ENCODE measurements around the gene GMEB2.
A peak's percentile ranks its signal among the peaks of the same experiment; 100 is the strongest.
"Not testable (repeated sequence)": the region's sequence is repeated elsewhere in the genome, so short reads cannot be mapped to it uniquely, and the experiment has no call there.

GMEB2 gene, protein sequence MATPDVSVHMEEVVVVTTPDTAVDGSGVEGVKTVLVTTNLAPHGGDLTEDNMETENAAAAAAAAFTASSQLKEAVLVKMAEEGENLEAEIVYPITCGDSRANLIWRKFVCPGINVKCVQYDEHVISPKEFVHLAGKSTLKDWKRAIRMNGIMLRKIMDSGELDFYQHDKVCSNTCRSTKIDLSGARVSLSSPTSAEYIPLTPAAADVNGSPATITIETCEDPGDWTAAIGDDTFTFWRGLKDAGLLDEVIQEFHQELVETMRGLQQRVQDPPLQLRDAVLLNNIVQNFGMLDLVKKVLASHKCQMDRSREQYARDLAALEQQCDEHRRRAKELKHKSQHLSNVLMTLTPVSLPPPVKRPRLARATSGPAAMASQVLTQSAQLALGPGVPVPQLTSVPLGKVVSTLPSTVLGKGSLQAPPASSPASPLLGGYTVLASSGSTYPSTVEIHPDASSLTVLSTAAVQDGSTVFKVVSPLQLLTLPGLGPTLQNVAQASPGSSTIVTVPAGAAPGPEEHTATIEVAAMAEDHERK

DNA sequence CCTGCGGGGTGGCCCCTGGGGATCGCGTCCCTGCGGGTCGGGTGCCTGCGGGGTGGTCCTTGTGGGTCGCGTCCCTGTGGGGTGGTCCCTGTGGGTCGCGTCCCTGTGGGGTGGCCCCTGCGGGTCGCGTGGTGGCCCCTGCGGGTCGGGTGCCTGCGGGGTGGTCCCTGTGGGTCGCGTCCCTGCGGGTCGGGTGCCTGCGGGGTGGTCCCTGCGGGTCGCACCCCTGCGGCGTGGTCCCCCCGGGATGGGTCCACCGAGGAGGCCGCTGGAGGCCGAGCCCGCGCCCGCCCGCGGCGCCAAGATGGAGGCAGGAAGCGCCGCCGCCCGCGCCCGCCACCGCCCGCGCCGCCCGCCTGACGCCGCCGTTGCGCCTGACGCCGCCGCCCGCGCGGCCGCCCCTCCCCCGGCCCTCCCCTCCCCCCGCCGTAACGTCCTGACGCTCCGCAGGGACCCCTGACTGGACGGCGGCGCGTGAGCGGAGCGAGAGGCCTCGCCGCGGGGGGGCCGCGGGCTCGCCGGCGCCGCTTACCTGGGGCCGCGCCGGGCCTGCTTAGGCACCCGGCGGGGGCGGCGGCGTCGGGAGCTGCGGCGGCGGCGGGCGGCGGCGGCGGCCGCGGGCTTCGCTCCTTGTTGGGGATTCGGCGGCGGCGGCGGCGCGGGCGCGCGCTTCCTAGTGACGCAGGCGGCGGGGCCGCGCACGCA is at the start of gene GMEB2:
Gene GMEB2 (minus strand): TSS at position 678 of the 705 bp plus-strand sequence. CDS start 7,704 bp downstream, outside the sequence.
- peak in 1 of 2 experiments; percentile 73 for DNase-seq

DNA sequence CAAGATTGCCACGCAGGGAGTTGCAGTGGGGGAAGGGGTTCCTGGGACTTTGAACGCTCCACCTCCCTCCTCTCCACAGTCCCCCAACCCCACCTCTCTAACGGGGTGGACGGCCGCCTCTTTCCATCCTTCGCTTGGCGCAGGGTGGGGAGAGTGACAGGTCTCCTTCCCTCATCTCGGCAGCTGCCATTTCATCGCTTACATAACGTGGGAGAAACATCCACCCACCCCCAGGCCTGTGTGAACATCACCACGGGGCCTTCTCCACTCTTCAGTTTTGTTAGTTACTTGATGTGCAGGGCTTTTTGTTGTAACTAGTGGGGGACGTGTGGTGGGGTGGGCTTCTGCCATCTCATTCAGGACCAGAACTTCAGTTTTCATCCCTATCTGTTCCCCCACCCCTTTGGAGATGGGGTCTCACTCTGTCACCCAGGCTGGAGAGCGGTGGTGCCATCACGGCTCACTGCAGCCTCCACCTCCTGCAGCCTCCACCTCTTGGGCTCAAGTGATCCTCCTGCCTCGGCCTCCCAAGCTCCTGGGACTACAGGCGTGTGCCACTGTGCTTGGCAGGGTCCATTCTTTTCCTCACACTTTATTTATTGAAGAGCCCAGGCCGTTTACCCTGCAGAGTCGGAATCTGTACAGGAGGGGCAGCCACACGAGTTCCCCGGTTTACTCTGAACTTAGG is 48.9 kb upstream of the GMEB2 start:
- no peak for DNase-seq

DNA sequence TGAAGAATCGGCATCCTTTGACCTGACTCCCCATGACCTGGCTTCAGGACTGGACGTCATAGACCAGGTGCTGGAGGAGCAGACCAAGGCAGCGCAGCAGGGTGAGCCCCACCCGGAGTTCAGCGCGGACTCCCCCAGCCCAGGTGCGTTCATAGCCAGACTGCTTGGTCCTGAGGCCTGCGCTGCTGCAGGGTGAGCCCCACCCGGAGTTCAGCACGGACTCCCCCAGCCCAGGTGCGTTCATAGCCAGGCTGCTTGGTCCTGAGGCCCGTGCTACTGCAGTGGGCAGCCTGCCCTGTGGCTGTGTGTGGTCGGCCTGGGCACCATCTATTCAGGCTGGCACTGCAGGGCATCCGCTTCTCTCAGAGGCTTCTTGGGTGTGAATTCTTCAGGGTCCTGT is 47.0 kb upstream of the GMEB2 start:
- no peak for DNase-seq

DNA sequence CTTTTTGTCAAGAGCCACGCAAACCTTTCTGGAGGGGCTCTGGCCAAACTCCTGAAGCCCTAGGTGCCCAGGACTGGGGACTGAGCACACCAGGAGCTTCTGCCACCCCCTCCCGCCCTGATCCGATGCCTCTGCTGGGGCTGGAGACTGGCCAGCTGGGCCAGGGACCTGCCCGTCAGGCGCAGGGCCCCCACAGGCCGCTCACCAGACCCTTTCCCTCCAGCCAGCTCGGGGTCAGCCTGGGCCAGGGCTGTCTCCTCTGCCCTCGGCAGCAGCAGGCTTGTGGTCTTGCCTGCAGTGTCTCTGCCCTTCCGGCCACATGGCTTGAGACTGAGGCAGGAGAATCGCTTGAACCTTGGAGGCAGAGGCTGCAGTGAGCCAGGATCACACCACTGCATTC is 45.8 kb upstream of the GMEB2 start:
- DNase-seq = no peak

DNA sequence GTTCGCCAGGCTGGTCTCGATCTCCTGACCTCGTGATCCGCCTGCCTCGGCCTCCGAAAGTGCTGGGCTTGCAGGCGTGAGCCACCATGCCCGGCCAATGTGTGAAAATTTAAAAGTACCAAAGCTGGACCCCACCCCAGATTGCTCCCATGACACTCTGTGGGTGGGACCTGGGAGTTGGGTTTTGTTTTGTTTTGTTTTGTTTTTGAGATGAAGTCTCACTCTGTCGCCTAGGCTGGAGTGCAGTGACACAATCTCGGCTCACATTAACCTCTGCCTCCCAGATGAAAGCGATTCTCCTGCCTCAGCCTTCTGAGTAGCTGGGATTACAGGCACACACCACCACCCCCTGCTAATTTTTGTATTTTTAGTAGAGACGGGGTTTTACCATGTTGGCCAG is 44.8 kb upstream of the GMEB2 start:
- DNase-seq = not testable (repeated sequence)

DNA sequence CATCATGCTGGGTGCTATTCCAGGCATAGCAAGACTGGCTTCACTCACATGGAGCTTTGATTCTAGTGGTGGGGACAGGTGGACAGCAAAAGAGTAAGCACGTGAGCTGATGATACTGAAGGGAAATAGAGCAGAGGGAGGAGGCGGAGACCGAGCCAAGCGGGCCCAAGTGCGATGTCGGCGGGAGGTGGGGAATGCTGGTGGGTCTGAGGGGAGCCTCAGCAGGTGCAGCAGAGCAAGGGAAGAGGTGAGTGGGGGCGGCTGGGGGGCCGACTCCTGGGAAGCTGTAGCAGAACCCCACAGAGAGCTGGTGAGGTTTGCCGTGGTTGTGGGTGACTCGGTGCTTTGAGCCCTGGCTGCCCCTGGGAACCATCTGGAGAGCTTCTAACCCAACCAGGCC is 41.5 kb upstream of the GMEB2 start:
- no peak for DNase-seq

DNA sequence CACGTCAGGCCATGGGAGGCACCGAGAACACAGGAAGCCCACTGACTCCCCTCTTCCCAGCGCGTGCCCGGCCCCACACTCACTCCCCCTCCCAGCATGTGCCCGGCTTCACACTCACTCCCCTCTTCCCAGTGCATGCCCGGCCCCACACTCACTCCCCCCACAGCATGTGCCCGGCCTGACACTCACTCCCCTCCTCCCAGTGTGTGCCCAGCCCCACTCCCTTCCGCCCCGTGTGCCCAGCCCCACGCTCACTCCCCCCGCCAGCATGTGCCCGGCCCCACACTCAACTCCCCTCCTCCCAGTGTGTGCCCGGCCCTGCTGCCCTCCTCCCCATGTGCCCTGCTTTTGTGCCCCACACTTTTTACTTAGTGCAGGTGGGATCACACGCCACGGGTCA is 41.0 kb upstream of the GMEB2 start:
- DNase-seq = no peak

DNA sequence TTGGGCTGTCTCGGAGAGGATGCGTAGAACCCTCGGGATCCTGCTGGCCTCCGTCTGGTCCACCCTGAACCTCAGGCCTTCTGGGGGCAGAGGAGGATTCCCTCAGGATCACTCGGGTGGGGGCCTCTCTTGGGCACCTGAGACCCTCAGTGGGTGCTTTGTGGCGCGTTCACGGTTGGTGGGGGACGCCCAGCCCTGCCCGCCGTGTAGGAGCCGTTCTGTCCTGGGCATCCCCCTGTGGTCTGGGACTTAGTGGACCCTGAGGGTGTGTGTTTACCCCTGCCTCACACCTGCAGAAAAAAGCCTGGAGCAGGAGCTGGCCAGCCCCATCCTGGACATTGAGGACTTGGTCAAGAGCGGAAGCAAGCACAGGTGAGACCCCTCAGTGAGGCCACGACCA is 38.8 kb upstream of the GMEB2 start:
- no peak for DNase-seq

DNA sequence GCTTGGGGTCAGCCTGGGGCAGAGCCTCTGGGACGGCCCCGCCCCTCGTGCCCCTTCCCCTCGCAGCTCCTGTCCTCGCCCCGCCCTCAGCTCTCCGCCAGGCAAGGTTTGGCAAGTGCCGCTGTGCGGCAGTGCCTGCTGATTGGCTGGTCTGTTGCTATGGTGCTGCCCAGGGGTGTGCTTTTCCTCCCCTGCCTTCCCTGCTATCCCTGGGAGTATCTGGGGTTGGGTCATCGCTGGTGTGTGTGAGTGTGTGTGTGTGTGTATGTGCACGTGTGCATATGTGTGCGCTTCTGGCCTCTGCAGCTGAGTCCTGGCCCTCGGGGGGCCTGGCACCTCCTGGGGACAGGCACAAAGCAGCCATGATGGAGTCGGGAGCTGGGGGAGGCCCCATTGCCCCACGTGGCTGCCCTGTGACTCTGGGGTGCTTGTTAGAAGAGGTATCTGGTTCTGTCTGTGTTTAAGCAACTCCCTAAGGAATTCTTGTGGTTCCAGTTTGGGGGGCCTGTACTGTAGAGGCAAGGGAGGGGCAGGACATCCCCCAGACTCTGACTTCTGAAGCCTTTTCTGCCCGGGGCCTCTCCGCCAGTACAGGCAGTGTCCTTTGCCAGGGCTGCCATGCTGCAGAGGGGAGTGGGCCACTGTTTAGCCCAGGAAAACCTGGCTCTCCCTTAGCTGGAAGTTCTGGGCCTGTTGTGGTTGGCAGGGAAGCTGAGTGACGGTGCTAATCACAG is 38.1 kb upstream of the GMEB2 start:
- no peak for DNase-seq

DNA sequence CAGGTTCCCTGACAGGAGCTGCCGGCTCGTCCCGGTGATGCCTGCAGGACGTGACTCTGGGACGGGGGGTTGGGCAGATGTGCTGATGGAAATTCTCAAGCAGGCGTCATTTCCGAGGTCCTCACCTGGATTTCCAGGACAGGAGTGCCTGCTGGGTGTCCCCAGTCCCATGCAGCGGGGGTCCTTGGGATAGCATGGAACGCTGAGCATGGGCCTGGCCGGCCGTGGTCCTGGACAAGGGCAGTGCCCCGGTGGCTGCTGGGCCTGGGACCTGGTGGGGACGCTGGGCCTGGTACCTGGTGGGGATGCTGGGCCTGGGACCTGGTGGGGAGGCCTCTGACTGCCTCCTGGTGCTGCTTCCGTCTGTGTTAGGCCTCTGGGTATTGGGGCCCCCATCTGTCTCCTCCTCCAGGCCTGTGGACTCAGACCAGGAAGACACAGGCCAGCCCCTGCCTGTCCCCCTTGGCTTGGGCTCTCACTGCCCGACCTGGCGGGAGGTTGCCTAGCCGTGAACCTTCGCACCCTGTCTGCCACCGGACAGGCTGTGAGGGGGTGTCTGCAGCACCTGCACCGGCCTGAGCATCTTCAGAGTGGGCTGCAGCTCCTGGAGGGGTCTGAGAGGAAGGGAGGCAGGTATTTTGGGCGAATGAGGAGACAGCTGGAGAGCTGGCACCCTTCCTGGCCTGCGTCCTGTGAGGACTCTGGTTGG is 37.4 kb upstream of the GMEB2 start:
- DNase-seq = no peak

DNA sequence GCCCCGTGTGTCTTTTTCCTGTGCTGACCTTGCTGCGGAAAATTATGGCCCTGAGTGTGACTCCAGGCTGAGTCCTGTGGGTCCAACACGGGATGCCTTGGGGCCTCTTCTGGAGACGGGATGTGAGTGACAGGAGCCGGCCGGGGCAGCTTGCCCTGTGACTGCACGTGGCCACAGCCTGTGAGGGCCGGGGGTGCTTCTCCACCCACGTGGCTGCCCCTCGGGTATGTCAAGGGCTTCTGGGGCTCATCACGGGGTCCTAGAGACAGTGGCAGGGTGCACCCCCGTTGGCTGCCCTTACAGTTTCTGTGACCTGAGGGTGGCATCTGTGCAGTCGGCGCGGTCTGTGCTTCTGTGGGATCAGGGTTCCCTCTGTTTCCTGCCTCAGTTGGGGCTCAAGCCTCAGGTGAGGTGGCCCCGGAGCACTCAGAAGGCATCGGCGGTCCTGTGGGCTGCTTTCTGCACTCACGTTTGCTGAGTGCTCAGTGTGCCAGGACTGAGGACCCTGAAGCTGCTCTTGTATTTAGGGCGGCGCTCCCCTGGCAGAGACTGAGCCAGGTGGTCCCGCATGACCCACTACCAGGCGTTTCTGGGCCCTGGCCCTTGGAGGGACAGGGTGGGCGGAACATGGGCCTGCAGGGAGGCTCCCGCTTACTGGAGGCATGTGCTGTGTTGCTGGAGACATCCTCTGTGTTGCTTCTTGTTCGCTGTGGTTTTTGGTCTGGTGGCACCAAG is 36.6 kb upstream of the GMEB2 start:
- DNase-seq = no peak

DNA sequence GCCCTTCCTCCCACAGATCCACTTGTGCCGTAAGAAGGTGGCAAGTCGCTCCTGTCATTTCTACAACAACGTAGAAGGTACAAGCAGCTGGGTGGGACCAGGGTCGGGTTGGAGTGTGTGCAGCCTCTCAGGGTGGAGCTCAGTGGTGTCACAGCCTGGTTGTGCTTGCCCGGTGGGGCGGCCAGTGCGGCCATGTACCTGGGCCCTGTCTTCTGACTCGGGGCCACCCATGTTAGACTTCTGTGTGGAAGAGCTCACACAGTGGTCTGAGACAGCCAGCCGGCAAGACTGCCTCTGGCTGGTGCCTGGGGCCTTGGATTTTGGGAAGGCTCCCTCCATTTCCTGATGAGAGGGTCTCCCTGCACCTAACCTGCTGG is 35.9 kb upstream of the GMEB2 start:
- DNase-seq = no peak

DNA sequence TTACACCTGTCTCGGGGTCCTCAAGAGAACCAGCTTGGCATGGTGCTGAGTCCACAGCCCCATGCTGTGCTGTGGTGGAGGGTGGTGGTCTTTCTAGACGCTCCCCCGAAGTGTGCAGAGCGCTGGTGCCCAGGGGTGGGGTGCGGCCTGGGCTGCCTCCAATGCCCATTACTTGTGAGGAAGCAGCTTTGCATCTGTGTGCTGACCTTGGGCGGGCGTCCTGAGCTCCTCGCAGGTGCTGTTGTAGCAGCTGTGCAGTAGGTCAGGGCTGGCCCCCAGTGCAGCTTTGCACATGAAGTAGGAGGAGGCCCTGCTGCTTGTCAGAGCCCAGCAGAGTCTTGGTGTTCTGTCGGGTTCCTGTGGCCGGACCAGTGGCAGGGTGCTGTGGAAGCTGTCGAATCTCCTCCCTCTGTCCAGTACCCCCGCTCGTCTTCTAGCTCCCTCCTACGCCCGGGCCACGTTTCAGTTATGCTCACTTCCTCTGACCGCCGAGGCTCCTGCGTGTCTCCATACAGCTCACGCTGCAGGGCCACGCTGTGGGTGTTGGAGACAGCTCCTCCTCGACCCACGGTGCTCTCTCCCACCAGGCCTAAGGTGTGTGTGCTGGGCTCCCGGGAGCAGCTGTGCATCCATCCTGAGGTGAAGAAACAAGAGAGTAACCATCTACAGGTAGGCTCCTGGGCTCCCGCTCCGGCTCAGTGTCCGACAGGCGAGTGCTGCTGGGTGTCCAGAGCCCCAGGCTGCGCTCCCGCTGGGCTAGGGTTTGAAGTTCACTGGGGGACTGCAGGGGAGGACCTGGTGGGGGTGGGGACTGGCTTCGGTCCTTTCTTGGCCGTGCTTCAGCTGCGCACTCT is 35.3 kb upstream of the GMEB2 start:
- no peak for DNase-seq

DNA sequence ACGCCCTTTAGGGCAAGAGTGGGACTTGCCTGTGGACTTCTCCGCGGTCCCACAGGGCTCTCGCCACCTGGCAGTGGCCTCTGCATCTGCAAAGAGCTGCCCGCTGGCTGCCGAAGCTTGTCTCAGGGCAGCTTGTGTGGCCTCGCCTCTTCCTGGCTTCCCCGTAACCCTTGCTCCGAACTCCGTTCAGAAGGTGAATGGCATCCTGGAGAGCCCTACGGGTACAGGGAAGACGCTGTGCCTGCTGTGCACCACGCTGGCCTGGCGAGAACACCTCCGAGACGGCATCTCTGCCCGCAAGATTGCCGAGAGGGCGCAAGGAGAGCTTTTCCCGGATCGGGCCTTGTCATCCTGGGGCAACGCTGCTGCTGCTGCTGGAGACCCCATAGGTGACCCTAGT is 34.2 kb upstream of the GMEB2 start:
- no peak for DNase-seq

DNA sequence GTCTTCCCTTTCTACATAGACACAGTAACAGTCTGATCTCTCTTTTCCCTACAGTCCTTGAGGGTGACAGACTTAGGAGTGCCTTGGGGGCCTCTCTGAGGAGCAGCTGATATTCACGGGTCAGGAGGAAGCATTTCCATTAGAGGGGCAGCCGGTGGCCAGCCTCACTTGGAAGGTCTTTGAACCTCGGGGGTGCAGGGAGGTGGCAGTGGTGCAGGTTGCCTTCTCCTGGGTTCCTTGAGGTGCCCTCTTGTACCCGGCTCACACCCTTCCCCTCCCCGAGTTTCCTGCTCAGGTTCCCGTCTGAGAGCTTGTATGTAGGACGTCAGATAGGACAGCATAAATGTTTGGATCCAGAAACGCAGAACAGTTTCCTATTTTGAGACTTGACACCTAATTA is 33.7 kb upstream of the GMEB2 start:
- no peak for DNase-seq

DNA sequence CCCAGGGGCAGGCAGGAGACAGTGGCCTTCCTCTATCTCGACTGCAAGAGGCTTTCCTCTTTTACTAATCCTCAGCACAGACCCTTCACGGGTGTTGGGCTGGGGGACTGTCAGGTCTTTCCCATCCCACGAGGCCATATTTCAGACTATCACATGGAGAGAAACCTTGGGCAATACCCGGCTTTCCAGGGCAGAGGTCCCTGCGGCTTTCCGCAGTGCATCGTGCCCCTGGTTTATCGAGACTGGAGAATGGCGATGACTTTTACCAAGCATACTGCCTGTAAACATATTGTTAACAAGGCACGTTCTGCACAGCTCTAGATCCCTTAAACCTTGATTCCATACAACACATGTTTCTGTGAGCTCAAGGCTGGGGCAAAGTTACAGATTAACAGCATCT is 33.3 kb upstream of the GMEB2 start:
- not testable (repeated sequence) for DNase-seq

DNA sequence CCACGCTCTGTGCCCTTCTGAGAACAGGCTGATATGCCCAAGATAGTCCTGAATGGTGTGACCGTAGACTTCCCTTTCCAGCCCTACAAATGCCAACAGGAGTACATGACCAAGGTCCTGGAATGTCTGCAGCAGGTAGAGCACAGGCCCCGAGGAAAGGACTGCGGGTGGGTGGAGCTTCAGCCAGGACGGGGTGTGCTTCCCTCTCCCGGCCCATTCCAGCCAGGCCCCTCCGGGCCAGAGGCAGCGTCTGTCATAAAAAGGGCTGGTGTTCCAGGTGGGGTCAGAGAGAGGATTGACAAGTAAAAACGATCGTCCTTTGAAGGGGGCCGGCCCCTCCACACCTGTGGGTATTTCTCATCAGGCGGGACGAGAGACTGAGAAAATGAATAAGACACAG is 32.5 kb upstream of the GMEB2 start:
- no peak for DNase-seq

DNA sequence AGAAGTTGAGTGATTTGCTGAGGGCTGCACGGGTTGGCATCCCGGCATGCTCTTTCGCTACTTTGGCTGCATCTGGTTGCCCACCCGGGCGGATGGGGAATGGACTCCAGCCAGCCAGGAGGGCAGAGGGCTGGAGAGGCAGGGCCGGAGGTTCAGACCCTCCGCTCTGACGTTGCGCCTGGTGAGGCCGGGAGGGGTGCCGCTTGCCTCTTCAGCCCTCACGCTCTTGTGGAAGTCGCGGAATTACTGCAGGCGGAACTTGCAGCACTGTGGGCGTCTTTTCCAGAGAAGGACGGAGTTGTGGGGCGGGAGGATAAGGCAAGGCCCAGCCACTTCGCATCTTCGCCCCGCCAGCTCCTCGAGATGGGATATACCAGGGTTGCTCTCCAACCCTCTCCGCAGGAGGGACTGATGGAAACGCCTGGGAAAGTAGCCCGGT is 31.9 kb upstream of the GMEB2 start:
- DNase-seq = no peak

DNA sequence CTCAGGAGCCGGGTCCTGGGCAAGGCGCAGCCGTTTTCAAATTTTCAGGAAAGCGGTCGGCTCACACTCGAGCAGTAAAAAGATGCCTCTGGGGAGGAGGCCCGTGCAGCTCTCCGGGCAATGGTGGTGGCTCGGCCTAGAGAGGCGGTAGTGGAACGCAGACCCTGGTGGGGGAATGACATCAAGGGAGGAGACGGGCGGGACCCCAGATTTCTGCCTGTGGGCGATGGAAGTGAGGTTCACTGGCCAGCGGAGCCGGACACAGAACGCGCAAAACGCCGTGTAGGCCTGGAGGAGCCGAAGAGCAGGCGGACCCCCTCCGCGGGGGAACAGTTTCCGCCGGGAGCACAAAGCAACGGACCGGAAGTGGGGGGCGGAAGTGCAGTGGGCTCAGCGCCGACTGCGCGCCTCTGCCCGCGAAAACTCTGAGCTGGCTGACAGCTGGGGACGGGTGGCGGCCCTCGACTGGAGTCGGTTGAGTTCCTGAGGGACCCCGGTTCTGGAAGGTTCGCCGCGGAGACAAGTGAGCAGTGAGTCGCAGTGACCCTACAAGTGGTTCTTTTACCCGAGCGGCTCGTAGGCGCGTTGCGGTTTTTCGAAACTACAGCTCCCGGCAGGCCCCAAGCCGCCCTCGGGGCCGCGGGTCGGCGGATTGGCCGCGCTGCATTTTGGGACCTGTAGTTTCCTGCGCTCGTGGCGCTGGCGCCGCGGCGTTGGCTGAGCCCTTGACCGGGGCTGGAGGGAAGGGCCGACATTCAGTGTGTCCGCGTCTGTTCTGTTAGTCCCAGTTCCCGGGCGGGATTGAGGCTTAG is 31.2 kb upstream of the GMEB2 start, which contains the start of gene RTEL1:
Gene RTEL1 (plus strand): TSS at position 376 of the 812 bp plus-strand sequence. CDS start 1,091 bp downstream, outside the sequence.
- DNase-seq = peak; percentile 80 to 98

All from NCI-H187 (cell line).